K562 (cell line): Measurements from ENCODE around the gene TELO2. TPM values are rescaled to one million over a fixed set of nuclear protein-coding genes. Genes with fewer than 3 reads are reported as not detected.

ENCODE experiments used
- ATAC-seq: fragments of 200-7000 bp; cut with Tn5 transposase; 3 replicates; pipeline ENCODE4 v1.9.1; 2020; ENCODE audit warnings: moderate library complexity
- BruUV-seq: library from RNA; stranded (reverse); fragments of 400-500 nt; replicated peaks from 2 replicates; lab custom pipeline; 2021; lab: Mats Ljungman, UMichigan
- CTCF ChIA-PET: fragments of 300-600 bp; formaldehyde crosslinking; extraction: SDS; loops from one replicate; lab custom pipeline; 2021; ENCODE audit warnings: low intra/inter-chr PET ratio; lab: Yijun Ruan, JAX
- POLR2A ChIA-PET: fragments of 300-600, 350-650 bp; sonication (Branson Sonifier 250); formaldehyde crosslinking; extraction: SDS; loops from one replicate; lab custom pipeline; 2021; ENCODE audit warnings: antibody characterized with exemption, inconsistent platforms; lab: Yijun Ruan, JAX
- DNase-seq, 4 experiments: peaks; one replicate each; pipeline versions ENCODE4 v3.0.0 to v3.0.0-alpha.2; 2011 to 2018; ENCODE audit warnings: low spot score in 3 of 4, mixed read lengths in 3 of 4; ENCODE audit errors: extremely low read depth in 1 of 4
- FAIRE-seq: peaks from 2 replicates; lab custom pipeline; 2011; peaks lifted over from hg19 to GRCh38; lab: Jason Lieb, UNC
- H2AFZ ChIP-seq: 2 replicates; pipeline ENCODE4 v1.6.0; 2011; ENCODE audit warnings: low read depth, low read length, control low read depth, inconsistent platforms
- H3K27ac ChIP-seq: fragments of 200-600 bp; 3 replicates; pipeline ENCODE4 v1.8.0; 2011; ENCODE audit warnings: low read depth, mild to moderate bottlenecking, control low read depth, inconsistent platforms, low read length, moderate library complexity, mixed read lengths; ENCODE audit errors: extremely low read depth
- H3K27me3 ChIP-seq, 2 experiments: fragments of 300-600 bp in 1 of 2; 2 replicates in 1 of 2; 3 replicates in 1 of 2; pipeline versions ENCODE4 v1.6.0 to v1.8.0; 2011; ENCODE audit warnings: inconsistent platforms in 2 of 2, low read length in 2 of 2, mild to moderate bottlenecking in 1 of 2, mixed read lengths in 1 of 2, moderate library complexity in 1 of 2; ENCODE audit not compliant: control insufficient read depth in 2 of 2, insufficient read depth in 2 of 2
- H3K36me3 ChIP-seq: fragments of 300-600 bp; 3 replicates; pipeline ENCODE4 v1.8.0; 2011; ENCODE audit warnings: mild to moderate bottlenecking, low read length, inconsistent platforms; ENCODE audit not compliant: control insufficient read depth, insufficient read depth
- H3K4me1 ChIP-seq, 2 experiments: fragments of 200-600 bp in 1 of 2; replicated peaks in 1 of 2; 2 replicates in 1 of 2; 3 replicates in 1 of 2; pipeline versions ENCODE4 v1.5.1 to v1.8.0; 2011; ENCODE audit warnings: inconsistent platforms in 2 of 2, low read length in 2 of 2, mild to moderate bottlenecking in 1 of 2, mixed read lengths in 1 of 2, moderate library complexity in 1 of 2; ENCODE audit not compliant: control insufficient read depth in 2 of 2, insufficient read depth in 2 of 2
- H3K4me2 ChIP-seq: 2 replicates; pipeline ENCODE4 v1.6.1; 2011; ENCODE audit warnings: low read length, control low read depth, inconsistent platforms, mixed read lengths; ENCODE audit not compliant: insufficient read depth
- H3K4me3 ChIP-seq: fragments of 200-600 bp; sonication (generic), shearing (Covaris generic); 2 replicates; pipeline ENCODE4 v1.5.1; 2016; ENCODE audit warnings: control low read depth, inconsistent platforms
- H3K79me2 ChIP-seq: fragments of 200-600 bp; 3 replicates; pipeline ENCODE4 v1.8.0; 2011; ENCODE audit warnings: low read length, inconsistent platforms; ENCODE audit not compliant: control insufficient read depth, insufficient read depth
- H3K9ac ChIP-seq, 2 experiments: 2 replicates each; pipeline versions ENCODE4 v1.6.0 to v1.6.1; 2011; ENCODE audit warnings: low read depth in 2 of 2, low read length in 2 of 2, control low read depth in 1 of 2, inconsistent platforms in 1 of 2, mild to moderate bottlenecking in 1 of 2, mixed read lengths in 1 of 2; ENCODE audit not compliant: insufficient read depth in 1 of 2
- H3K9me1 ChIP-seq: one replicate; pipeline ENCODE4 v1.6.0; 2011; ENCODE audit warnings: inconsistent platforms, mild to moderate bottlenecking, low read length, moderate library complexity; ENCODE audit not compliant: control insufficient read depth, insufficient read depth
- H3K9me3 ChIP-seq: replicated peaks from 2 replicates; pipeline ENCODE4 v1.5.1; 2011; ENCODE audit warnings: low read depth, low read length, inconsistent platforms; ENCODE audit not compliant: control insufficient read depth, insufficient read depth
- H4K20me1 ChIP-seq: replicated peaks from 2 replicates; pipeline ENCODE4 v1.6.1; 2011; ENCODE audit warnings: low read length, inconsistent platforms, mixed read lengths; ENCODE audit not compliant: control insufficient read depth, insufficient read depth
- ATF6 ChIP-seq: sonication (generic); formaldehyde crosslinking; IDR thresholded peaks from 2 replicates; pipeline ENCODE4 v1.4.0; 2020; ENCODE audit warnings: mild to moderate bottlenecking, missing genetic modification reagents
- BRCA1 ChIP-seq, 2 experiments: fragments of 450-650 bp in 1 of 2; sonication (generic) in 1 of 2; formaldehyde crosslinking in 1 of 2; IDR thresholded peaks; 2 replicates each; pipeline versions ENCODE4 v1.5.0 to v1.6.1; 2017 to 2020; ENCODE audit warnings: mild to moderate bottlenecking in 1 of 2, missing genetic modification reagents in 1 of 2
- CEBPG ChIP-seq, 3 experiments: fragments of 200-800 bp in 1 of 3; sonication (Bioruptor generic) in 1 of 3; sonication (generic) in 1 of 3; formaldehyde crosslinking in 1 of 3; IDR thresholded peaks in 2 of 3; conservative IDR thresholded peaks in 1 of 3; 2 replicates each; pipeline versions ENCODE4 v1.6.1 to v1.8.0; 2016 to 2022; ENCODE audit warnings: missing compliant biosample characterization in 2 of 3, missing genetic modification characterization in 2 of 3, mild to moderate bottlenecking in 1 of 3, missing genetic modification reagents in 1 of 3
- CGGBP1 ChIP-seq: fragments of 250-450 bp; sonication (Bioruptor Pico); IDR thresholded peaks from 2 replicates; pipeline ENCODE4 v1.9.0; 2021; ENCODE audit warnings: mild to moderate bottlenecking
- EHMT2 ChIP-seq: fragments of 450-650 bp; IDR thresholded peaks from 2 replicates; pipeline ENCODE4 v1.6.1; 2018; ENCODE audit warnings: antibody characterized with exemption
- GATAD2A ChIP-seq: fragments of 450-650 bp; IDR thresholded peaks from 2 replicates; pipeline ENCODE4 v1.6.1; 2017
- HNRNPH1 ChIP-seq: fragments of 200-400 bp; formaldehyde crosslinking; optimal IDR thresholded peaks from 2 replicates; pipeline ENCODE3; 2017; ENCODE audit warnings: low read depth, mild to moderate bottlenecking, low read length, moderate library complexity
- MAFK ChIP-seq: IDR thresholded peaks from 2 replicates; pipeline ENCODE4 v1.6.1; 2011; ENCODE audit warnings: low read length, improper control_type of control experiment
- MYNN ChIP-seq, 2 experiments: sonication (generic); formaldehyde crosslinking in 1 of 2; IDR thresholded peaks; 2 replicates each; pipeline versions ENCODE4 v1.5.0 to v1.6.1; 2016 to 2020; ENCODE audit warnings: antibody characterized with exemption in 1 of 2, missing genetic modification reagents in 1 of 2
- SRSF7 ChIP-seq: fragments of 200-400 bp; formaldehyde crosslinking; optimal IDR thresholded peaks from 2 replicates; pipeline ENCODE3; 2017; ENCODE audit warnings: mild to moderate bottlenecking, low read depth, low read length
- TRIM24 ChIP-seq, 2 experiments: fragments of 450-650 bp; IDR thresholded peaks; 2 replicates each; pipeline ENCODE4 v1.6.1; 2016
- ZBTB49 ChIP-seq: sonication (generic); formaldehyde crosslinking; IDR thresholded peaks from 2 replicates; pipeline ENCODE4 v1.8.0; 2022; ENCODE audit warnings: missing genetic modification reagents, mild to moderate bottlenecking, borderline replicate concordance
- ZNF133 ChIP-seq: fragments of 250-450 bp; sonication (Bioruptor Pico); IDR thresholded peaks from 2 replicates; pipeline ENCODE4 v1.4.0; 2020; ENCODE audit warnings: mild to moderate bottlenecking
- ZNF398 ChIP-seq: fragments of 250-450 bp; sonication (Bioruptor Pico); IDR thresholded peaks from 2 replicates; pipeline ENCODE4 v1.8.0; 2021; ENCODE audit warnings: moderate library complexity, mild to moderate bottlenecking, inconsistent platforms
- WGBS: fragments of 100-300 bp; shearing (Covaris generic); methylation state at CpG from one replicate; pipeline ENCODE4 v1.1.6; 2016; ENCODE audit warnings: low coverage, mixed read lengths; ENCODE audit not compliant: insufficient coverage; ENCODE audit errors: missing lambda C conversion rate; 5-methylcytosine and 5-hydroxymethylcytosine counted together
- in situ Hi-C: fragments of 300-500 bp; cut with MboI; formaldehyde crosslinking; loops from 4 replicates; pipeline ENCODE4 v1.15.0; 2018; ENCODE audit warnings: inconsistent platforms, mixed read lengths
- intact Hi-C: fragments of 100-400 bp; cut with micrococcal nuclease; formaldehyde crosslinking; loops from 2 replicates; pipeline ENCODE4 v1.14.2; 2022
- polyA plus RNA-seq, 8 experiments: library from polyadenylated mRNA; depleted of rRNA in 4 of 8; stranded (reverse) in 5 of 8; unstranded in 3 of 8; fragments of >200 nt; fragmentation: Nextera tagmentation in 2 of 8; fragmentation: Illumina TruSeq in 1 of 8; extraction: Ambion mirVana in 2 of 8; extraction: Trizol in 1 of 8; gene quantifications; 2 replicates each; pipeline versions ENCODE4 v1.2.1 to v1.2.3, GENCODE V29; 2011 to 2014; ENCODE audit warnings: inconsistent platforms in 1 of 8, missing spikeins in 1 of 8
- total RNA-seq, 7 experiments: library from RNA; depleted of rRNA in 6 of 7; stranded (reverse); fragments of >200 nt in 6 of 7; fragmentation: Illumina TruSeq in 2 of 7; extraction: Trizol in 2 of 7; gene quantifications; 2 replicates each; pipeline versions ENCODE4 v1.2.1 to v1.2.3, GENCODE V29; 2011 to 2021; ENCODE audit warnings: low replicate concordance in 1 of 7

Gene TELO2
- total and polyA plus RNA-seq, 9 of the 15 experiments (the other 6 are each of a cell fraction or from before 2014, with no cell fraction given) = 0.51 to 91.8 (median 14.5) TPM

GRCh38 chr16:1523581-1524245, 30.6 kb downstream of the TELO2 start:
- TF ChIP-seq CGGBP1 (no peak), ATF6 (no peak), MAFK (no peak), ZBTB49 (CRISPR knock-in tag) (no peak), HNRNPH1 (no peak), SRSF7 (no peak), MYNN (IDR thresholded peaks at IDR 0.05) (no peak), MYNN (CRISPR knock-in tag; IDR thresholded peaks at IDR 0.05) (no peak), ZNF398 (CRISPR knock-in tag) (no peak), GATAD2A (no peak), ZNF133 (no peak), BRCA1 (IDR thresholded peaks at IDR 0.05) (no peak), BRCA1 (CRISPR knock-in tag; IDR thresholded peaks at IDR 0.05) (no peak), TRIM24 (IDR thresholded peaks at IDR 0.05) (no peak), EHMT2 (no peak), CEBPG (CRISPR knock-in tag; IDR thresholded peaks at IDR 0.05) (no peak), CEBPG (tag; conservative IDR thresholded peaks at IDR 0.05 in 1 of 2, IDR thresholded peaks at IDR 0.05 in 1 of 2) (no peak)
- Histone ChIP-seq H3K4me2 (no peak overlapping the region), H3K79me2 (no peaks in the 10 kb centered on the region), H3K27ac (no peak overlapping the region), H3K9ac (no peak overlapping the region; a peak in 1 of 4 replicates), H3K9me1 (no peaks in the 10 kb centered on the region), H2AFZ (no peak overlapping the region), H3K4me1 (peaks cover 4 to 63% of the 10 kb centered on the region in 2 experiments; a peak in 3 of 5 replicates), H3K27me3 (peaks cover 0 to 20% of the 10 kb centered on the region in 2 experiments; a peak in 3 of 5 replicates), H3K9me3 (no peaks in the 10 kb centered on the region), H4K20me1 (peaks cover 10% of the 10 kb centered on the region), H3K36me3 (no peaks in the 10 kb centered on the region), H3K4me3 (no peak overlapping the region)
- in situ Hi-C loops = no loop called here
- 31% methylated on average over 29 of the region's 30 CpGs for WGBS
- FAIRE-seq (no peak), ATAC-seq (no peak), DNase-seq (no peak)
- intact Hi-C loops = no loop called here
- BruUV-seq = no TSS peak
- CTCF ChIA-PET = no interaction called here
- POLR2A ChIA-PET = interaction anchor here (1.6 kb wide), 1 partner anchor 11 kb away, joined by 5 read pairs; no protein-coding TSS in a partner anchor
